ENCODE results near the gene LPA.

The LPA gene

DNA sequence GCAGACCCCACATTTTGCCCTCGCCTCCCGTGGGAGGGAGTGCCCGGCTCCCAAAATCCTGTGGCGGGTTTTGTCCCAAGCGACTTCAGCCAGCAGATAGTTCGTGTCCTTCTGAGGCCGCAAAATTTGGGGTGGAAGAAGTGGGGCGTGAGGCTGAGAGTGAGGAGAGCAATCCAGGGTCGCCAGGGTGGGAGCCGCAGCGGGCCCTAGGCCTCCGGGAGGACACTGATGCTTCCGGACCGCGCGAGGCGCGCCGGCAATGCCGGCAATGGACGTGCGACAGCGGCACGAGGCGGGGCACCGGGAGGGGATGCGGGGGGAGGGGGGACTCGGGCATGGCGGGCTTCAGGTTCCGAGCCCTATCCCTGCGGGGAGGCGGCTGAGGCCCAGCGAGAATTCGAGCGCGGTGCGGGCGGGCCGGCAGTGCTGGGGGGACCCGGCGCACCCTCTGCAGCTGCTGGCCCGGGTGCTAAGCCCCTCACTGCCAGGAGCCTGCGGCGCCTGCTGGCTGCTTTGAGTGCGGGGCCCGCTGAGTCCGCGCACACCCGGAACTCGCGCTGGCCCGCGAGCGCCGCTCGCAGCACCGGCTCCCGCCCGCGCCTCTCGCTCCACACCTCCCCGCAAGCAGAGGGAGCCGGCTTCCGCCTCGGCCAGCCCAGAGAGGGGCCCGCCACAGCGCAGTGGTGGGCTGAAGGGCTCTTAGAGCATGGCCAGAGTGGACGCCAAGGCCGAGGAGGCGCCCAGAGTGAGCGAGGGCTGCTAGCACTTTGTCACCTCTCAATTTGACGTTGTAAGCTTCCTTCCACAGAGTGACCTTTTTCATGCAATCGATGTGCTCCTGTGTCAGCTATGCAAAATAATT, 143.8 kb downstream of the LPA start:
- TF ChIP-seq, protein P1, sequence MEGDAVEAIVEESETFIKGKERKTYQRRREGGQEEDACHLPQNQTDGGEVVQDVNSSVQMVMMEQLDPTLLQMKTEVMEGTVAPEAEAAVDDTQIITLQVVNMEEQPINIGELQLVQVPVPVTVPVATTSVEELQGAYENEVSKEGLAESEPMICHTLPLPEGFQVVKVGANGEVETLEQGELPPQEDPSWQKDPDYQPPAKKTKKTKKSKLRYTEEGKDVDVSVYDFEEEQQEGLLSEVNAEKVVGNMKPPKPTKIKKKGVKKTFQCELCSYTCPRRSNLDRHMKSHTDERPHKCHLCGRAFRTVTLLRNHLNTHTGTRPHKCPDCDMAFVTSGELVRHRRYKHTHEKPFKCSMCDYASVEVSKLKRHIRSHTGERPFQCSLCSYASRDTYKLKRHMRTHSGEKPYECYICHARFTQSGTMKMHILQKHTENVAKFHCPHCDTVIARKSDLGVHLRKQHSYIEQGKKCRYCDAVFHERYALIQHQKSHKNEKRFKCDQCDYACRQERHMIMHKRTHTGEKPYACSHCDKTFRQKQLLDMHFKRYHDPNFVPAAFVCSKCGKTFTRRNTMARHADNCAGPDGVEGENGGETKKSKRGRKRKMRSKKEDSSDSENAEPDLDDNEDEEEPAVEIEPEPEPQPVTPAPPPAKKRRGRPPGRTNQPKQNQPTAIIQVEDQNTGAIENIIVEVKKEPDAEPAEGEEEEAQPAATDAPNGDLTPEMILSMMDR (IDR thresholded peaks at IDR 0.05; ENCODE audit: insufficient read depth, low read depth, low read length, missing control alignments), result no peak
- peak overlapping the region; percentile 55 for H3K4me3 ChIP-seq (ENCODE audit: low read length)
- peak; percentile 29 for DNase-seq (ENCODE audit: low read depth)

- TF ChIP-seq, protein P1 (IDR thresholded peaks at IDR 0.05; ENCODE audit: insufficient read depth, low read depth, low read length, missing control alignments), result peak; percentile 88
- H3K4me3 ChIP-seq (ENCODE audit: low read length), result peak overlapping the region; percentile 55
- DNase-seq (ENCODE audit: low read depth), result peak; percentile 70
Measured at GRCh38 chr6:160519603-160520042, 144.5 kb downstream of the LPA start.

- TF ChIP-seq, protein P1 (IDR thresholded peaks at IDR 0.05; ENCODE audit: insufficient read depth, low read depth, low read length, missing control alignments), result no peak
- H3K4me3 ChIP-seq (ENCODE audit: low read length), result no peak overlapping the region
- DNase-seq (ENCODE audit: low read depth), result no peak
Measured at GRCh38 chr6:160519133-160519532, 144.9 kb downstream of the LPA start.

DNA sequence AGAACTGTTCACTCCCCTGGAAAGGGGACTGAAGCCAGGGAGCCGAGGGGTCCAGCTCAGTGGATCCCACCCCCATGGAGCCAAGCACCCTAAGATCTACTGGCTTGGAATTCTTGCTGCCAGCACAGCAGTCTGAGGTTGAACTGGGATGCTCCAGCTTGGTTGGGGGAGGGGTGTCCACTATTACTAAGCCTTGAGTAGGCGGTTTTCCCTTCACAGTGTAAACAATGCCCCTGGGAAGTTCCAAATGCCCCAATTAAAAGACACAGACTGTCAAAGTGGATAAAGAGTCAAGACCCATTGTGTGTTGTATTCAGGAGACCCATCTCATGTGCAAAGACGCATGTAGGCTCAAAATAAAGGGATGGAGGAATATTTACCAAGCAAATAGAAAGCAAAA, 150.2 kb downstream of the LPA start:
- no peak overlapping the region for H3K4me3 ChIP-seq (ENCODE audit: low read length)
- TF ChIP-seq, protein P1 (IDR thresholded peaks at IDR 0.05; ENCODE audit: insufficient read depth, low read depth, low read length, missing control alignments), result no peak
- DNase-seq (ENCODE audit: low read depth), result peak; percentile 19

- TF ChIP-seq, protein P1 (IDR thresholded peaks at IDR 0.05; ENCODE audit: insufficient read depth, low read depth, low read length, missing control alignments), result no peak
- H3K4me3 ChIP-seq (ENCODE audit: low read length), result no peak overlapping the region
- no peak for DNase-seq (ENCODE audit: low read depth)
Measured at GRCh38 chr6:160510976-160511617, 153.0 kb downstream of the LPA start.

GRCh38 chr6:160510199-160510598, 153.9 kb downstream of the LPA start:
- TF ChIP-seq, protein P1 (IDR thresholded peaks at IDR 0.05; ENCODE audit: insufficient read depth, low read depth, low read length, missing control alignments), result no peak
- DNase-seq (ENCODE audit: low read depth), result peak; percentile 60
- H3K4me3 ChIP-seq (ENCODE audit: low read length), result no peak overlapping the region

All from epithelial cell of esophagus (primary cell).